NT2/D1 (cell line): ENCODE results near the gene STXBP1.

Experiments used
- SUZ12 ChIP-seq: IDR thresholded peaks from 2 replicates; pipeline ENCODE4 v1.6.1; 2011; ENCODE audit not compliant: insufficient read length, insufficient read depth; ENCODE audit errors: extremely low read depth
- YY1 ChIP-seq: IDR thresholded peaks from 2 replicates; pipeline ENCODE4 v1.6.1; 2011; ENCODE audit not compliant: insufficient read length, insufficient read depth
- ZNF274 ChIP-seq: IDR thresholded peaks from 2 replicates; pipeline ENCODE4 v1.6.1; 2011; ENCODE audit warnings: mild to moderate bottlenecking, low read depth, low read length

DNA sequence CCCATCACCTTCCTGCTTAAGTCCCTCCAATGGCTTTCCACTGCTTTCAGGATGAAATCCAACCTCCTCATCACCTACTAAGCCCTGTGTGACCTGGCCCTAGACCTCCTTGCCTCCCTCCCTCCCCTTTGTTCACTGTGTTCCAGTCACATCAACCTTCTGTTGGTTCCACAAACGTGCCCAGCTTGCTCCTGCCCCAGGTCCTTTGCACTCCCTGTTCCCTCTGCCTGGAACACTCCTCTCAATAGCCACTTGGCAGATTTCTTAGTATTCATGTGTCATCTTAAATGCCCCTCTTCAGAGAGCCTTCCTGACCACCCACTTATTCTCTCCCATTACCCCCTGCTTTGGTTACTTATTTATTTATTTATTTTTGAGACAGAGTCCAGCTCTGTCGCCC is 24.1 kb upstream of the STXBP1 start:
- TF ChIP-seq SUZ12 = no peak
- TF ChIP-seq ZNF274 = no peak
- TF ChIP-seq YY1 = no peak
